Left cardiac atrium (tissue), 4 donors: Measurements from ENCODE around the gene DDX28. TPM values are rescaled to one million over a fixed set of nuclear protein-coding genes. Genes with fewer than 3 reads are reported as not detected.

ENCODE experiments used
- ATAC-seq, 2 donors: fragments of 200-7000 bp; cut with Tn5 transposase; one replicate each; pipeline ENCODE4 v1.9.1; 2020; ENCODE audit warnings: mild to moderate bottlenecking in 2 of 2, moderate library complexity in 2 of 2
- DNase-seq: peaks from one replicate; pipeline ENCODE4 v3.0.0-alpha.2; 2020
- intact Hi-C, 2 donors: fragments of 100-400 bp; cut with DNase I; formaldehyde crosslinking; loops; one replicate each; pipeline versions ENCODE4 v1.14.1 to v1.15.1; 2022 to 2023
- long read RNA-seq: library from polyadenylated mRNA; unstranded; transcript quantifications from one replicate; pipeline ENCODE4 v2.0.0, GENCODE V29; 2021
- total RNA-seq, 2 donors: library from RNA; stranded (reverse); fragmentation: NEBNext Ultra II Directional; extraction: Animal tissue kit (Norgen Biotek cat#: 25700); gene quantifications; one replicate each; pipeline ENCODE4 v1.2.1, GENCODE V29; 2021
- donor health status: DM: no; HTN: yes; CAD: no.
- donor health status: DM: no; HTN: yes; CAD: no; lungs with severe emphysema.
- donor health status: DM: yes; HTN: yes; CAD: no.
- donor health status: Dilated cardiomyopathy.

DDX28 gene
- 1 to 10 TPM; 7.2 to 8.4 TPM for total RNA-seq
- long read RNA-seq, transcript DDX28-201 (1 exons, 2,169 nt): major isoform, 10 of 10 reads
- long read RNA-seq, partial matches to known transcripts: 0 of 10 reads
- long read RNA-seq, other reads (novel, unspliced or antisense): 0 of 10 reads

GRCh38 chr16:68022728-68023537 lies at the start of gene DDX28, which contains the start of gene DUS2:
TSS of gene DDX28 (minus strand) at chr16:68023232. CDS start at chr16:68023202, 30 bp downstream.
TSS of gene DUS2 (plus strand) at chr16:68023284. CDS start at chr16:68038024, 14,740 bp downstream.
- intact Hi-C loops: no loop called here
- DNase-seq: peak; percentile 93
- ATAC-seq: peak; percentile 98 to 99

GRCh38 chr16:68072038-68072695 lies 49.1 kb upstream of the DDX28 start:
- DNase-seq (peak; percentile 50), ATAC-seq (peak; percentile 31 to 90)
- intact Hi-C loops: no loop called here

- DNase-seq: no peak
- ATAC-seq: no peak
- intact Hi-C loops: no loop called here
Observed at GRCh38 chr16:68071518-68071901, 48.5 kb upstream of the DDX28 start.

GRCh38 chr16:68070806-68071517 lies 47.9 kb upstream of the DDX28 start:
- ATAC-seq: no peak
- intact Hi-C loops: no loop called here
- DNase-seq: no peak

GRCh38 chr16:68070249-68070730 lies 47.3 kb upstream of the DDX28 start:
- DNase-seq (no peak), ATAC-seq (no peak)
- intact Hi-C loops: no loop called here

GRCh38 chr16:68069511-68070248 lies 46.6 kb upstream of the DDX28 start:
- ATAC-seq (peak; percentile 9 to 45), DNase-seq (no peak)
- intact Hi-C loops: no loop called here

GRCh38 chr16:68068926-68069325 lies 45.9 kb upstream of the DDX28 start:
- ATAC-seq (no peak), DNase-seq (no peak)
- intact Hi-C loops: no loop called here

- intact Hi-C loops: no loop called here
- DNase-seq: no peak
- ATAC-seq: no peak
Observed at GRCh38 chr16:68066763-68067162, 43.7 kb upstream of the DDX28 start.

- intact Hi-C loops: no loop called here
- DNase-seq: no peak
Observed at GRCh38 chr16:68065716-68066305, 42.8 kb upstream of the DDX28 start.

GRCh38 chr16:68064791-68065365 lies 41.8 kb upstream of the DDX28 start:
- intact Hi-C loops: no loop called here
- peak; percentile 81 to 87 for ATAC-seq
- peak; percentile 74 for DNase-seq

More at GRCh38 chr16:68065716-68066305, 42.8 kb upstream of the DDX28 start:
- ATAC-seq: peak; percentile 46 to 72

- no peak for ATAC-seq
- intact Hi-C loops: no loop called here
- DNase-seq: no peak
Observed at GRCh38 chr16:68062910-68063393, 39.9 kb upstream of the DDX28 start.

GRCh38 chr16:68061396-68061795 lies 38.4 kb upstream of the DDX28 start:
- intact Hi-C loops: no loop called here
- no peak for DNase-seq
- no peak for ATAC-seq

- intact Hi-C loops: no loop called here
- no peak for ATAC-seq
Observed at GRCh38 chr16:68059804-68060203, 36.8 kb upstream of the DDX28 start.

GRCh38 chr16:68055395-68055794 lies 32.4 kb upstream of the DDX28 start:
- ATAC-seq (no peak), DNase-seq (no peak)
- intact Hi-C loops: no loop called here

More at GRCh38 chr16:68059804-68060203, 36.8 kb upstream of the DDX28 start:
- no peak for DNase-seq

GRCh38 chr16:68049449-68049848 lies 26.4 kb upstream of the DDX28 start:
- DNase-seq (no peak), ATAC-seq (no peak)
- intact Hi-C loops: loop anchor here in 1 of 2 donors (10.0 kb wide), 1 partner anchor 235 kb away; no protein-coding TSS in a partner anchor

GRCh38 chr16:68047987-68048386 lies 25.0 kb upstream of the DDX28 start:
- ATAC-seq: no peak

GRCh38 chr16:68046106-68046505 lies 23.1 kb upstream of the DDX28 start:
- ATAC-seq (no peak), DNase-seq (no peak)
- intact Hi-C loops: loop anchor here in 1 of 2 donors (10.0 kb wide), 1 partner anchor 231 kb away; no protein-coding TSS in a partner anchor

More at GRCh38 chr16:68047987-68048386, 25.0 kb upstream of the DDX28 start:
- intact Hi-C loops: loop anchor here in 1 of 2 donors (10.0 kb wide), 1 partner anchor 233 kb away; no protein-coding TSS in a partner anchor
- DNase-seq: no peak
